K562 (cell line): ENCODE measurements around the gene TSEN34. TPM values are rescaled to one million over a fixed set of nuclear protein-coding genes. Genes with fewer than 3 reads are reported as not detected.

Source experiments
- DMBX1 ChIP-seq: fragments of 250-450 bp; sonication (Bioruptor Pico); IDR thresholded peaks from 2 replicates; pipeline ENCODE4 v1.8.0; 2022; ENCODE audit warnings: inconsistent platforms, mild to moderate bottlenecking, moderate library complexity, borderline replicate concordance
- HMGN3 ChIP-seq: IDR thresholded peaks from 2 replicates; pipeline ENCODE4 v1.6.1; 2011; ENCODE audit warnings: borderline replicate concordance, low read depth, mild to moderate bottlenecking, mixed read lengths, low read length; ENCODE audit not compliant: insufficient read length; ENCODE audit errors: extremely low read depth
- MAFG ChIP-seq: fragments of 450-650 bp; conservative IDR thresholded peaks from 2 replicates; pipeline ENCODE4 v1.6.1; 2016; ENCODE audit warnings: missing genetic modification characterization, missing compliant biosample characterization
- MCM2 ChIP-seq: fragments of 450-650 bp; IDR thresholded peaks from 2 replicates; pipeline ENCODE4 v1.6.1; 2017; ENCODE audit warnings: low read depth, mild to moderate bottlenecking
- MCM5 ChIP-seq: fragments of 450-650 bp; IDR thresholded peaks from 2 replicates; pipeline ENCODE4 v1.6.1; 2016; ENCODE audit warnings: low read depth
- NR2C1 ChIP-seq, 2 experiments: fragments of 450-650 bp; IDR thresholded peaks; 2 replicates each; pipeline ENCODE4 v1.6.1; 2017; ENCODE audit warnings: mild to moderate bottlenecking in 2 of 2, antibody characterized with exemption in 1 of 2, inconsistent platforms in 1 of 2, missing compliant biosample characterization in 1 of 2, missing genetic modification characterization in 1 of 2
- RBBP5 ChIP-seq: fragments of 200-600 bp; sonication (generic); IDR thresholded peaks from 2 replicates; pipeline ENCODE4 v1.6.1; 2012; ENCODE audit warnings: borderline replicate concordance, mild to moderate bottlenecking, low read length, control low read depth, inconsistent platforms; ENCODE audit not compliant: insufficient read depth, poor library complexity, severe bottlenecking
- SNIP1 ChIP-seq: fragments of 450-650 bp; IDR thresholded peaks from 2 replicates; pipeline ENCODE4 v1.7.1; 2017; ENCODE audit warnings: low read depth, mild to moderate bottlenecking
- SPI1 ChIP-seq: IDR thresholded peaks from 2 replicates; pipeline ENCODE4 v1.6.1; 2011; ENCODE audit warnings: low read depth, low read length, control low read depth, borderline replicate concordance
- SRSF3 ChIP-seq: fragments of 200-400 bp; formaldehyde crosslinking; IDR thresholded peaks from 2 replicates; pipeline ENCODE4 v1.6.1; 2016; ENCODE audit warnings: mild to moderate bottlenecking, low read length, moderate library complexity; ENCODE audit not compliant: insufficient read depth
- TCF7L2 ChIP-seq: fragments of 150-350 bp; IDR thresholded peaks from 2 replicates; pipeline ENCODE4 v1.6.1; 2016; ENCODE audit warnings: low read depth, mild to moderate bottlenecking, low read length, moderate library complexity
- TFAM ChIP-seq: fragments of 250-450 bp; sonication (Bioruptor Pico); conservative IDR thresholded peaks from 2 replicates; pipeline ENCODE4 v1.5.0; 2021; ENCODE audit warnings: mild to moderate bottlenecking, moderate library complexity
- ZBTB17 ChIP-seq: fragments of 450-650 bp; formaldehyde crosslinking; IDR thresholded peaks from 2 replicates; pipeline ENCODE4 v1.4.0; 2020; ENCODE audit warnings: mild to moderate bottlenecking
- ZKSCAN1 ChIP-seq: fragments of 150-350 bp; IDR thresholded peaks from 2 replicates; pipeline ENCODE4 v1.6.1; 2016; ENCODE audit warnings: low read depth, low read length
- ZNF184 ChIP-seq: sonication (generic); formaldehyde crosslinking; IDR thresholded peaks from 2 replicates; pipeline ENCODE4 v1.5.0; 2020; ENCODE audit warnings: missing genetic modification reagents
- ZNF347 ChIP-seq: fragments of 450-650 bp; formaldehyde crosslinking; IDR thresholded peaks from 2 replicates; pipeline ENCODE4 v1.4.0; 2020; ENCODE audit warnings: low read depth, mild to moderate bottlenecking, moderate library complexity
- ZNF41 ChIP-seq: fragments of 250-450 bp; sonication (Bioruptor Pico); conservative IDR thresholded peaks from 2 replicates; pipeline ENCODE4 v1.4.0; 2020; ENCODE audit warnings: mild to moderate bottlenecking
- ZNF431 ChIP-seq: sonication (generic); formaldehyde crosslinking; IDR thresholded peaks from 2 replicates; pipeline ENCODE4 v1.8.0; 2022; ENCODE audit warnings: mild to moderate bottlenecking, missing genetic modification reagents
- ZSCAN32 ChIP-seq: fragments of 450-650 bp; formaldehyde crosslinking; IDR thresholded peaks from 2 replicates; pipeline ENCODE4 v1.4.0; 2020; ENCODE audit warnings: mild to moderate bottlenecking, moderate library complexity
- polyA plus RNA-seq, 8 experiments: library from polyadenylated mRNA; depleted of rRNA in 4 of 8; stranded (reverse) in 5 of 8; unstranded in 3 of 8; fragments of >200 nt; fragmentation: Nextera tagmentation in 2 of 8; fragmentation: Illumina TruSeq in 1 of 8; extraction: Ambion mirVana in 2 of 8; extraction: Trizol in 1 of 8; gene quantifications; 2 replicates each; pipeline versions ENCODE4 v1.2.1 to v1.2.3, GENCODE V29; 2011 to 2014; ENCODE audit warnings: inconsistent platforms in 1 of 8, missing spikeins in 1 of 8
- total RNA-seq, 7 experiments: library from RNA; depleted of rRNA in 6 of 7; stranded (reverse); fragments of >200 nt in 6 of 7; fragmentation: Illumina TruSeq in 2 of 7; extraction: Trizol in 2 of 7; gene quantifications; 2 replicates each; pipeline versions ENCODE4 v1.2.1 to v1.2.3, GENCODE V29; 2011 to 2021; ENCODE audit warnings: low replicate concordance in 1 of 7
- TF ChIP-seq, protein P1 (sequence below): sonication (generic); formaldehyde crosslinking; IDR thresholded peaks from 2 replicates; pipeline ENCODE4 v1.8.0; 2022; ENCODE audit warnings: missing genetic modification reagents, mild to moderate bottlenecking, borderline replicate concordance
- TF ChIP-seq, protein P2 (sequence below), 2 experiments: fragments of 450-650 bp in 1 of 2; IDR thresholded peaks; 2 replicates each; pipeline ENCODE4 v1.6.1; 2011 to 2017; ENCODE audit warnings: low read depth in 2 of 2, antibody characterized with exemption in 1 of 2, borderline replicate concordance in 1 of 2, low read length in 1 of 2, mild to moderate bottlenecking in 1 of 2, mixed read lengths in 1 of 2; ENCODE audit not compliant: control insufficient read depth in 1 of 2

The TSEN34 gene
- total and polyA plus RNA-seq, 9 of the 15 experiments (the other 6 are each of a cell fraction or from before 2014, with no cell fraction given), result 3.1 to 57.6 (median 29.5) TPM

GRCh38 chr19:54189145-54189734 is 1.9 kb upstream of the TSEN34 start, which contains the start of gene MBOAT7 (continued):
- TF ChIP-seq, protein P1, sequence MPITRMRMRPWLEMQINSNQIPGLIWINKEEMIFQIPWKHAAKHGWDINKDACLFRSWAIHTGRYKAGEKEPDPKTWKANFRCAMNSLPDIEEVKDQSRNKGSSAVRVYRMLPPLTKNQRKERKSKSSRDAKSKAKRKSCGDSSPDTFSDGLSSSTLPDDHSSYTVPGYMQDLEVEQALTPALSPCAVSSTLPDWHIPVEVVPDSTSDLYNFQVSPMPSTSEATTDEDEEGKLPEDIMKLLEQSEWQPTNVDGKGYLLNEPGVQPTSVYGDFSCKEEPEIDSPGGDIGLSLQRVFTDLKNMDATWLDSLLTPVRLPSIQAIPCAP (CRISPR knock-in tag), result no peak
- TF ChIP-seq ZNF347 (CRISPR knock-in tag) (no peak), SPI1 (0 out of 2 replicates have a peak, but pooled peaks have one; percentile 1), SNIP1 (no peak), TFAM (CRISPR knock-in tag) (no peak), TCF7L2 (no peak), DMBX1 (no peak), MCM2 (no peak), MAFG (tag) (no peak), ZKSCAN1 (no peak; the same call in 1 of the 2 replicates), ZBTB17 (CRISPR knock-in tag) (no peak), MCM5 (no peak), ZSCAN32 (CRISPR knock-in tag) (no peak), RBBP5 (no peak), SRSF3 (no peak), ZNF41 (CRISPR knock-in tag) (no peak), NR2C1 (IDR thresholded peaks at IDR 0.05) (no peak), NR2C1 (tag; IDR thresholded peaks at IDR 0.05) (no peak), ZNF431 (CRISPR knock-in tag) (no peak), ZNF184 (CRISPR knock-in tag) (no peak), HMGN3 (peak; percentile 66)
- TF ChIP-seq, protein P2, sequence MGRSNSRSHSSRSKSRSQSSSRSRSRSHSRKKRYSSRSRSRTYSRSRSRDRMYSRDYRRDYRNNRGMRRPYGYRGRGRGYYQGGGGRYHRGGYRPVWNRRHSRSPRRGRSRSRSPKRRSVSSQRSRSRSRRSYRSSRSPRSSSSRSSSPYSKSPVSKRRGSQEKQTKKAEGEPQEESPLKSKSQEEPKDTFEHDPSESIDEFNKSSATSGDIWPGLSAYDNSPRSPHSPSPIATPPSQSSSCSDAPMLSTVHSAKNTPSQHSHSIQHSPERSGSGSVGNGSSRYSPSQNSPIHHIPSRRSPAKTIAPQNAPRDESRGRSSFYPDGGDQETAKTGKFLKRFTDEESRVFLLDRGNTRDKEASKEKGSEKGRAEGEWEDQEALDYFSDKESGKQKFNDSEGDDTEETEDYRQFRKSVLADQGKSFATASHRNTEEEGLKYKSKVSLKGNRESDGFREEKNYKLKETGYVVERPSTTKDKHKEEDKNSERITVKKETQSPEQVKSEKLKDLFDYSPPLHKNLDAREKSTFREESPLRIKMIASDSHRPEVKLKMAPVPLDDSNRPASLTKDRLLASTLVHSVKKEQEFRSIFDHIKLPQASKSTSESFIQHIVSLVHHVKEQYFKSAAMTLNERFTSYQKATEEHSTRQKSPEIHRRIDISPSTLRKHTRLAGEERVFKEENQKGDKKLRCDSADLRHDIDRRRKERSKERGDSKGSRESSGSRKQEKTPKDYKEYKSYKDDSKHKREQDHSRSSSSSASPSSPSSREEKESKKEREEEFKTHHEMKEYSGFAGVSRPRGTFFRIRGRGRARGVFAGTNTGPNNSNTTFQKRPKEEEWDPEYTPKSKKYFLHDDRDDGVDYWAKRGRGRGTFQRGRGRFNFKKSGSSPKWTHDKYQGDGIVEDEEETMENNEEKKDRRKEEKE (IDR thresholded peaks at IDR 0.05; ENCODE audit: borderline replicate concordance in 1 of 2, control insufficient read depth in 1 of 2, low read depth in 2 of 2, low read length in 1 of 2), result no peak
